IMR-90 (cell line): Measurements from ENCODE around the gene ACTRT3. TPM values are rescaled to one million over a fixed set of nuclear protein-coding genes. Genes with fewer than 3 reads are reported as not detected.

Source experiments
- ATAC-seq: fragments of 200-7000 bp; cut with Tn5 transposase; 2 replicates; pipeline ENCODE4 v1.9.1; 2020; ENCODE audit warnings: low read depth, mild to moderate bottlenecking, moderate library complexity
- BruUV-seq: library from RNA; stranded (reverse); fragments of 400-500 nt; replicated peaks from 2 replicates; lab custom pipeline; 2021; lab: Mats Ljungman, UMichigan
- CTCF ChIA-PET: fragments of 300-600 bp; formaldehyde crosslinking; extraction: SDS; loops from one replicate; lab custom pipeline; 2021; ENCODE audit warnings: antibody characterized with exemption; lab: Yijun Ruan, JAX
- POLR2A ChIA-PET: fragments of 300-600 bp; sonication (Branson Sonifier 250); formaldehyde crosslinking; loops from one replicate; lab custom pipeline; 2022; ENCODE audit warnings: antibody characterized with exemption; ENCODE audit not compliant: unreplicated experiment; lab: Charles Lee
- DNase-seq: peaks from one replicate; pipeline ENCODE4 v3.0.0; 2013
- H2AFZ ChIP-seq: replicated peaks from 2 replicates; pipeline ENCODE3; 2013; ENCODE audit warnings: low read length, mild to moderate bottlenecking; ENCODE audit not compliant: poor library complexity
- H2AK5ac ChIP-seq: 2 replicates; pipeline ENCODE4 v1.6.1; 2013; ENCODE audit warnings: low read depth, low read length, inconsistent platforms
- H2AK9ac ChIP-seq: replicated peaks from 2 replicates; pipeline ENCODE3; 2013; ENCODE audit warnings: mild to moderate bottlenecking, low read depth, low read length, moderate library complexity; ENCODE audit not compliant: poor library complexity
- H2BK120ac ChIP-seq: 2 replicates; pipeline ENCODE4 v1.6.1; 2013; ENCODE audit warnings: low read depth, low read length, inconsistent platforms
- H2BK15ac ChIP-seq: 3 replicates; pipeline ENCODE4 v1.6.1; 2013; ENCODE audit warnings: low read depth, low read length, inconsistent platforms
- H2BK20ac ChIP-seq: 2 replicates; pipeline ENCODE4 v1.6.1; 2013; ENCODE audit warnings: low read depth, mild to moderate bottlenecking, inconsistent platforms, low read length, moderate library complexity
- H2BK5ac ChIP-seq: 2 replicates; pipeline ENCODE4 v1.6.1; 2013; ENCODE audit warnings: mild to moderate bottlenecking, low read depth, low read length, inconsistent platforms; ENCODE audit not compliant: poor library complexity, severe bottlenecking
- H3K14ac ChIP-seq: replicated peaks from 2 replicates; pipeline ENCODE4 v1.6.1; 2013; ENCODE audit warnings: low read depth, low read length, inconsistent platforms
- H3K18ac ChIP-seq: 2 replicates; pipeline ENCODE4 v1.6.1; 2013; ENCODE audit warnings: low read depth, low read length, control low read depth
- H3K23ac ChIP-seq: 2 replicates; pipeline ENCODE4 v1.6.1; 2013; ENCODE audit warnings: low read depth, low read length, inconsistent platforms
- H3K27ac ChIP-seq: 2 replicates; pipeline ENCODE4 v1.5.1; 2013; ENCODE audit warnings: mild to moderate bottlenecking, control low read depth, low read length; ENCODE audit not compliant: insufficient read depth
- H3K27me3 ChIP-seq: 2 replicates; pipeline ENCODE4 v1.6.1; 2013; ENCODE audit warnings: low read length; ENCODE audit not compliant: control insufficient read depth, insufficient read depth
- H3K36me3 ChIP-seq: 2 replicates; pipeline ENCODE4 v1.6.1; 2013; ENCODE audit warnings: low read length, mixed read lengths; ENCODE audit not compliant: control insufficient read depth, insufficient read depth
- H3K4ac ChIP-seq: 2 replicates; pipeline ENCODE4 v1.6.1; 2013; ENCODE audit warnings: low read depth, low read length, inconsistent platforms
- H3K4me1 ChIP-seq: 2 replicates; pipeline ENCODE4 v1.6.1; 2013; ENCODE audit warnings: low read length, mixed read lengths; ENCODE audit not compliant: control insufficient read depth, insufficient read depth
- H3K4me2 ChIP-seq: 2 replicates; pipeline ENCODE4 v1.6.1; 2013; ENCODE audit warnings: low read depth, mild to moderate bottlenecking, control low read depth, low read length, moderate library complexity
- H3K4me3 ChIP-seq: 2 replicates; pipeline ENCODE4 v1.5.1; 2013; ENCODE audit warnings: low read depth, mild to moderate bottlenecking, control low read depth, low read length, moderate library complexity; ENCODE audit not compliant: insufficient read depth
- H3K56ac ChIP-seq: 2 replicates; pipeline ENCODE4 v1.6.1; 2013; ENCODE audit warnings: low read length, inconsistent platforms; ENCODE audit not compliant: insufficient read depth; ENCODE audit errors: extremely low read depth
- H3K79me1 ChIP-seq, 2 experiments: 2 replicates each; pipeline ENCODE4 v1.6.1; 2013; ENCODE audit warnings: low read length in 2 of 2, inconsistent platforms in 1 of 2, low read depth in 1 of 2
- H3K9ac ChIP-seq: 2 replicates; pipeline ENCODE4 v1.6.1; 2013; ENCODE audit warnings: low read depth, low read length, control low read depth
- H3K9me1 ChIP-seq: 2 replicates; pipeline ENCODE4 v1.6.1; 2013; ENCODE audit warnings: low read length, inconsistent platforms; ENCODE audit not compliant: insufficient read depth
- H3K9me3 ChIP-seq: 2 replicates; pipeline ENCODE4 v1.6.1; 2013; ENCODE audit warnings: low read length; ENCODE audit not compliant: control insufficient read depth, insufficient read depth
- H4K20me1 ChIP-seq: 2 replicates; pipeline ENCODE4 v1.6.1; 2013; ENCODE audit warnings: low read length, inconsistent platforms; ENCODE audit not compliant: insufficient read depth
- H4K5ac ChIP-seq: 2 replicates; pipeline ENCODE4 v1.6.1; 2013; ENCODE audit warnings: mild to moderate bottlenecking, low read depth, low read length, control low read depth
- H4K8ac ChIP-seq, 2 experiments: 2 replicates each; pipeline ENCODE4 v1.6.1; 2013; ENCODE audit warnings: low read depth in 2 of 2, low read length in 2 of 2, control low read depth in 1 of 2, inconsistent platforms in 1 of 2
- H4K91ac ChIP-seq: 2 replicates; pipeline ENCODE4 v1.6.1; 2013; ENCODE audit warnings: low read depth, low read length, inconsistent platforms; ENCODE audit not compliant: insufficient read depth
- BHLHE40 ChIP-seq: fragments of 150-350 bp; IDR thresholded peaks from 2 replicates; pipeline ENCODE4 v1.6.1; 2016; ENCODE audit warnings: mild to moderate bottlenecking, low read depth, low read length
- CEBPB ChIP-seq: IDR thresholded peaks from 2 replicates; pipeline ENCODE4 v1.6.1; 2012; ENCODE audit warnings: low read depth, low read length, improper control_type of control experiment
- CHD1 ChIP-seq: IDR thresholded peaks from 2 replicates; pipeline ENCODE4 v1.6.1; 2012; ENCODE audit warnings: low read depth, low read length, improper control_type of control experiment
- FOS ChIP-seq: fragments of 150-350 bp; IDR thresholded peaks from 2 replicates; pipeline ENCODE4 v1.6.1; 2016; ENCODE audit warnings: low read depth, low read length
- MAFK ChIP-seq: IDR thresholded peaks from 2 replicates; pipeline ENCODE4 v1.6.1; 2012; ENCODE audit warnings: low read depth, low read length, improper control_type of control experiment
- MAZ ChIP-seq: IDR thresholded peaks from 2 replicates; pipeline ENCODE4 v1.6.1; 2012; ENCODE audit warnings: low read depth, mild to moderate bottlenecking, low read length, improper control_type of control experiment, moderate library complexity, borderline replicate concordance
- MXI1 ChIP-seq: IDR thresholded peaks from 2 replicates; pipeline ENCODE4 v1.6.1; 2012; ENCODE audit warnings: low read depth, mild to moderate bottlenecking, low read length, moderate library complexity, borderline replicate concordance
- NFE2L2 ChIP-seq: fragments of 150-350 bp; IDR thresholded peaks from 2 replicates; pipeline ENCODE4 v1.6.1; 2016; ENCODE audit warnings: low read depth, mild to moderate bottlenecking, low read length
- POLR2A ChIP-seq: IDR thresholded peaks from 2 replicates; pipeline ENCODE4 v1.6.1; 2012; ENCODE audit warnings: mild to moderate bottlenecking, low read depth, low read length
- RAD21 ChIP-seq: IDR thresholded peaks from 2 replicates; pipeline ENCODE4 v1.6.1; 2012; ENCODE audit warnings: low read length, improper control_type of control experiment
- RCOR1 ChIP-seq: IDR thresholded peaks from 2 replicates; pipeline ENCODE4 v1.6.1; 2012; ENCODE audit warnings: mild to moderate bottlenecking, low read length, improper control_type of control experiment; ENCODE audit not compliant: insufficient replicate concordance
- RFX5 ChIP-seq: IDR thresholded peaks from 2 replicates; pipeline ENCODE4 v1.8.0; 2012; ENCODE audit warnings: low read depth, mild to moderate bottlenecking, low read length, moderate library complexity
- SMC3 ChIP-seq: fragments of 150-350 bp; IDR thresholded peaks from 2 replicates; pipeline ENCODE4 v1.6.1; 2016; ENCODE audit warnings: low read depth, mild to moderate bottlenecking, antibody characterized with exemption, low read length, moderate library complexity
- WGBS, 2 experiments: methylation state at CpG; one replicate each; pipeline versions ENCODE4 v1.1.5 to v1.1.7; 2013; ENCODE audit warnings: missing lambda C conversion rate in 2 of 2; ENCODE audit not compliant: insufficient read length in 1 of 2; ENCODE audit errors: extremely low coverage in 2 of 2; 5-methylcytosine and 5-hydroxymethylcytosine counted together
- dilution Hi-C: fragments of 300-500 bp; cut with HindIII; formaldehyde crosslinking; loops from one replicate; pipeline ENCODE4 v1.14.3; 2018; ENCODE audit warnings: low sequenced_read_pairs; ENCODE audit not compliant: unreplicated experiment
- in situ Hi-C: fragments of 300-500 bp; cut with MboI; formaldehyde crosslinking; loops from 3 replicates; pipeline ENCODE4 v1.14.3; 2019; ENCODE audit warnings: low sequenced_read_pairs, inconsistent platforms, mixed read lengths
- intact Hi-C: fragments of 100-400 bp; cut with micrococcal nuclease; formaldehyde crosslinking; loops from 2 replicates; pipeline ENCODE4 v1.10.0; 2022
- polyA plus RNA-seq, 3 experiments: library from polyadenylated mRNA; depleted of rRNA; stranded (reverse); fragments of >200 nt; gene quantifications; 2 replicates each; pipeline ENCODE4 v1.2.3, GENCODE V29; 2012; ENCODE audit warnings: low replicate concordance in 1 of 3
- total RNA-seq: library from RNA; depleted of rRNA; stranded (reverse); fragments of >200 nt; gene quantifications from 2 replicates; pipeline ENCODE4 v1.2.3, GENCODE V29; 2012
- TF ChIP-seq, protein P1 (sequence below): fragments of 150-350 bp; IDR thresholded peaks from 2 replicates; pipeline ENCODE4 v1.6.1; 2017; ENCODE audit warnings: mild to moderate bottlenecking, antibody characterized with exemption, low read length, low read depth
- TF ChIP-seq, protein P2 (sequence below): fragments of 150-350 bp; IDR thresholded peaks from 2 replicates; pipeline ENCODE4 v1.6.1; 2016; ENCODE audit warnings: low read depth, mild to moderate bottlenecking, low read length, moderate library complexity, borderline replicate concordance
- TF ChIP-seq, protein P3 (sequence below): conservative IDR thresholded peaks from 2 replicates; pipeline ENCODE4 v1.5.1; 2012; ENCODE audit warnings: mild to moderate bottlenecking, low read depth, low read length, improper control_type of control experiment

ACTRT3 gene
- total and polyA plus RNA-seq, 2 of the 4 experiments (the other 2 are of a cell fraction), result 0.97 to 2.5 TPM

- H3K4me2 ChIP-seq, result peak overlapping the region; percentile 42; the same call in 1 of the 2 replicates
- no peak overlapping the region for H3K9ac ChIP-seq
- no peak overlapping the region for H2BK120ac ChIP-seq
- intact Hi-C loops, result no loop called here
- in situ Hi-C loops, result loop anchor here (25.0 kb wide), 1 partner anchor 1671 kb away; the partner anchor contains the start of gene GOLIM4
- ATAC-seq, result no peak
- H3K4me3 ChIP-seq, result no peak overlapping the region
- no peak overlapping the region for H2AK9ac ChIP-seq
- no peak overlapping the region for H3K18ac ChIP-seq
- no peaks in the 10 kb centered on the region for H3K9me1 ChIP-seq
- no peak overlapping the region for H3K14ac ChIP-seq
- dilution Hi-C loops, result no loop called here
- no CpG with 5 or more reads among the region's 5 CpGs for WGBS, 2 experiments
- POLR2A ChIA-PET, result no interaction called here
- H3K27me3 ChIP-seq, result no peaks in the 10 kb centered on the region
- no peak overlapping the region for H4K91ac ChIP-seq
- no peaks in the 10 kb centered on the region for H4K20me1 ChIP-seq
- H3K4ac ChIP-seq, result no peak overlapping the region
- H3K23ac ChIP-seq, result no peak overlapping the region
- H2AK5ac ChIP-seq, result no peak overlapping the region
- BruUV-seq, result no TSS peak
- DNase-seq, result no peak
- no peak overlapping the region for H2BK5ac ChIP-seq
- H3K4me1 ChIP-seq, result peaks cover 5% of the 10 kb centered on the region; the same call in 1 of the 2 replicates
- CTCF ChIA-PET, result no interaction called here
- no peak overlapping the region for H3K56ac ChIP-seq
- H3K36me3 ChIP-seq, result no peaks in the 10 kb centered on the region
- H3K79me1 ChIP-seq, result no peaks in the 10 kb centered on the region
- H2BK15ac ChIP-seq, result no peak overlapping the region
- peaks cover 3% of the 10 kb centered on the region; the same call in 1 of the 2 replicates for H3K9me3 ChIP-seq
- no peak overlapping the region for H2BK20ac ChIP-seq
- H3K27ac ChIP-seq, result no peak overlapping the region
- no peak overlapping the region for H2AFZ ChIP-seq
- H4K5ac ChIP-seq, result no peak overlapping the region
- H4K8ac ChIP-seq, result no peak overlapping the region
- TF ChIP-seq POLR2A (no peak), CHD1 (no peak), CEBPB (no peak), SMC3 (no peak), MXI1 (no peak), BHLHE40 (no peak), RFX5 (no peak), RCOR1 (no peak), NFE2L2 (no peak), MAZ (no peak), RAD21 (no peak), MAFK (no peak), FOS (no peak)
- TF ChIP-seq, protein P1, sequence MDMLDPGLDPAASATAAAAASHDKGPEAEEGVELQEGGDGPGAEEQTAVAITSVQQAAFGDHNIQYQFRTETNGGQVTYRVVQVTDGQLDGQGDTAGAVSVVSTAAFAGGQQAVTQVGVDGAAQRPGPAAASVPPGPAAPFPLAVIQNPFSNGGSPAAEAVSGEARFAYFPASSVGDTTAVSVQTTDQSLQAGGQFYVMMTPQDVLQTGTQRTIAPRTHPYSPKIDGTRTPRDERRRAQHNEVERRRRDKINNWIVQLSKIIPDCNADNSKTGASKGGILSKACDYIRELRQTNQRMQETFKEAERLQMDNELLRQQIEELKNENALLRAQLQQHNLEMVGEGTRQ, result no peak
- TF ChIP-seq, protein P2, sequence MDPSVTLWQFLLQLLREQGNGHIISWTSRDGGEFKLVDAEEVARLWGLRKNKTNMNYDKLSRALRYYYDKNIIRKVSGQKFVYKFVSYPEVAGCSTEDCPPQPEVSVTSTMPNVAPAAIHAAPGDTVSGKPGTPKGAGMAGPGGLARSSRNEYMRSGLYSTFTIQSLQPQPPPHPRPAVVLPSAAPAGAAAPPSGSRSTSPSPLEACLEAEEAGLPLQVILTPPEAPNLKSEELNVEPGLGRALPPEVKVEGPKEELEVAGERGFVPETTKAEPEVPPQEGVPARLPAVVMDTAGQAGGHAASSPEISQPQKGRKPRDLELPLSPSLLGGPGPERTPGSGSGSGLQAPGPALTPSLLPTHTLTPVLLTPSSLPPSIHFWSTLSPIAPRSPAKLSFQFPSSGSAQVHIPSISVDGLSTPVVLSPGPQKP, result no peak
- TF ChIP-seq, protein P3, sequence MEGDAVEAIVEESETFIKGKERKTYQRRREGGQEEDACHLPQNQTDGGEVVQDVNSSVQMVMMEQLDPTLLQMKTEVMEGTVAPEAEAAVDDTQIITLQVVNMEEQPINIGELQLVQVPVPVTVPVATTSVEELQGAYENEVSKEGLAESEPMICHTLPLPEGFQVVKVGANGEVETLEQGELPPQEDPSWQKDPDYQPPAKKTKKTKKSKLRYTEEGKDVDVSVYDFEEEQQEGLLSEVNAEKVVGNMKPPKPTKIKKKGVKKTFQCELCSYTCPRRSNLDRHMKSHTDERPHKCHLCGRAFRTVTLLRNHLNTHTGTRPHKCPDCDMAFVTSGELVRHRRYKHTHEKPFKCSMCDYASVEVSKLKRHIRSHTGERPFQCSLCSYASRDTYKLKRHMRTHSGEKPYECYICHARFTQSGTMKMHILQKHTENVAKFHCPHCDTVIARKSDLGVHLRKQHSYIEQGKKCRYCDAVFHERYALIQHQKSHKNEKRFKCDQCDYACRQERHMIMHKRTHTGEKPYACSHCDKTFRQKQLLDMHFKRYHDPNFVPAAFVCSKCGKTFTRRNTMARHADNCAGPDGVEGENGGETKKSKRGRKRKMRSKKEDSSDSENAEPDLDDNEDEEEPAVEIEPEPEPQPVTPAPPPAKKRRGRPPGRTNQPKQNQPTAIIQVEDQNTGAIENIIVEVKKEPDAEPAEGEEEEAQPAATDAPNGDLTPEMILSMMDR, result no peak
Measured at GRCh38 chr3:169758359-169758994, 10.9 kb downstream of the ACTRT3 start.
